Frontal cortex (tissue), 4 donors: ENCODE data around the gene NAA50. TPM values are rescaled to one million over a fixed set of nuclear protein-coding genes. Genes with fewer than 3 reads are reported as not detected.

ENCODE experiments used
- DNase-seq, 2 donors: peaks; one replicate each; pipeline ENCODE4 v3.0.0; 2012; ENCODE audit warnings: low spot score in 2 of 2
- FAIRE-seq: peaks from 2 replicates; lab custom pipeline; 2012; peaks lifted over from hg19 to GRCh38; lab: Jason Lieb, UNC
- total RNA-seq: library from RNA; depleted of rRNA; stranded (reverse); fragments of >200 nt; gene quantifications from one replicate; pipeline ENCODE4 v1.2.3, GENCODE V29; 2014
- donor health status: control.
- donor health status: control.
- donor health status: control.

NAA50 gene
- total RNA-seq, 1 donor from 2014 or later, result 60.7 TPM

- peak; percentile 88 to 89 for DNase-seq
These were observed 50.0 kb downstream of the NAA50 start, which contains the start of gene USF3 for GRCh38 chr3:113695786-113696645. Gene USF3, minus strand, starts transcription at chr3:113696642. Its CDS starts 21,764 bp downstream, at chr3:113674878.

GRCh38 chr3:113695431-113695785 is 50.6 kb downstream of the NAA50 start:
- DNase-seq (peak in 1 of 2 donors; percentile 3), FAIRE-seq (no peak)

More at GRCh38 chr3:113695786-113696645, 50.0 kb downstream of the NAA50 start, which contains the start of gene USF3:
- FAIRE-seq, result no peak

- no peak for FAIRE-seq
- no peak for DNase-seq
These were observed 55.6 kb downstream of the NAA50 start for GRCh38 chr3:113690482-113690881.

- DNase-seq (no peak), FAIRE-seq (no peak)
These were observed 59.9 kb downstream of the NAA50 start for GRCh38 chr3:113685956-113686721.

GRCh38 chr3:113685124-113685523 is 60.9 kb downstream of the NAA50 start:
- FAIRE-seq (no peak), DNase-seq (no peak)

GRCh38 chr3:113684271-113684819 is 61.7 kb downstream of the NAA50 start:
- FAIRE-seq (no peak), DNase-seq (no peak)

- FAIRE-seq (no peak), DNase-seq (no peak)
These were observed 67.3 kb downstream of the NAA50 start for GRCh38 chr3:113678773-113679172.

- no peak for FAIRE-seq
- no peak for DNase-seq
These were observed 68.3 kb downstream of the NAA50 start for GRCh38 chr3:113677737-113678136.

GRCh38 chr3:113676261-113676660 is 69.8 kb downstream of the NAA50 start:
- no peak for DNase-seq
- FAIRE-seq, result no peak

- FAIRE-seq (no peak), DNase-seq (no peak)
These were observed 72.5 kb downstream of the NAA50 start for GRCh38 chr3:113673593-113673992.

- DNase-seq (no peak), FAIRE-seq (no peak)
These were observed 78.0 kb downstream of the NAA50 start for GRCh38 chr3:113668015-113668414.

Other genes with a start within 250 kb of the NAA50 start
- 9.0 TPM for gene SPICE1, start 231.1 kb downstream of the NAA50 start, total RNA-seq
- gene SIDT1, start 213.7 kb downstream of the NAA50 start, total RNA-seq, result 8.2 TPM
- gene USF3, start 49.6 kb downstream of the NAA50 start, total RNA-seq, result 13.5 TPM
- 257 TPM for gene ATP6V1A, start 786 bp upstream of the NAA50 start, total RNA-seq
- gene GRAMD1C, start 92.5 kb upstream of the NAA50 start, total RNA-seq, result 5.3 TPM
- gene ZDHHC23, start 201.8 kb upstream of the NAA50 start, total RNA-seq, result 9.4 TPM